H1 (cell line): ENCODE measurements around the gene VGLL4. TPM values are rescaled to one million over a fixed set of nuclear protein-coding genes. Genes with fewer than 3 reads are reported as not detected.

Experiments
- CTCF ChIA-PET: fragments of 300-600 bp; sonication (Branson Sonifier 250); formaldehyde crosslinking; loops from one replicate; lab custom pipeline; 2021; ENCODE audit not compliant: partially characterized antibody; lab: Charles Lee
- POLR2A ChIA-PET: fragments of 300-600 bp; sonication (Branson Sonifier 250); formaldehyde crosslinking; loops from one replicate; lab custom pipeline; 2021; ENCODE audit warnings: inconsistent platforms; ENCODE audit not compliant: partially characterized antibody; lab: Charles Lee
- DNase-seq, 2 experiments: peaks; one replicate each; pipeline versions ENCODE4 v3.0.0 to v3.0.0-alpha.2; 2010 to 2022; ENCODE audit warnings: low spot score in 2 of 2, low read depth in 1 of 2, mixed read lengths in 1 of 2
- FAIRE-seq: peaks from 2 replicates; lab custom pipeline; 2011; peaks lifted over from hg19 to GRCh38; lab: Jason Lieb, UNC
- H2AFZ ChIP-seq: 2 replicates; pipeline ENCODE4 v1.8.1; 2012; ENCODE audit warnings: low read length, inconsistent platforms
- H2AK5ac ChIP-seq: 2 replicates; pipeline ENCODE4 v1.6.1; 2013; ENCODE audit warnings: low read depth, low read length
- H2BK120ac ChIP-seq: replicated peaks from 2 replicates; pipeline ENCODE3; 2013; ENCODE audit warnings: low read depth, low read length, inconsistent platforms
- H2BK12ac ChIP-seq: 2 replicates; pipeline ENCODE4 v1.6.1; 2013; ENCODE audit warnings: low read depth, low read length
- H2BK15ac ChIP-seq: 2 replicates; pipeline ENCODE4 v1.6.1; 2013; ENCODE audit warnings: low read length
- H2BK20ac ChIP-seq: 2 replicates; pipeline ENCODE4 v1.6.1; 2013; ENCODE audit warnings: low read length
- H2BK5ac ChIP-seq: 2 replicates; pipeline ENCODE4 v1.6.1; 2013; ENCODE audit warnings: low read depth, low read length
- H3K14ac ChIP-seq: 2 replicates; pipeline ENCODE4 v1.6.1; 2013; ENCODE audit warnings: inconsistent platforms; ENCODE audit not compliant: insufficient read length
- H3K18ac ChIP-seq: 2 replicates; pipeline ENCODE4 v1.6.1; 2013; ENCODE audit warnings: low read length; ENCODE audit errors: extremely low read depth
- H3K23ac ChIP-seq: 2 replicates; pipeline ENCODE4 v1.6.1; 2013; ENCODE audit warnings: inconsistent platforms; ENCODE audit not compliant: insufficient read length
- H3K23me2 ChIP-seq: 2 replicates; pipeline ENCODE4 v1.6.1; 2013; ENCODE audit warnings: low read depth, low read length
- H3K27ac ChIP-seq: 2 replicates; pipeline ENCODE4 v1.6.1; 2011; ENCODE audit warnings: low read depth, low read length, inconsistent platforms
- H3K27me3 ChIP-seq, 4 experiments: replicated peaks in 1 of 4; 1 replicate in 1 of 4; 2 replicates in 3 of 4; pipeline versions ENCODE4 v1.6.1 to v1.8.1; 2011 to 2013; ENCODE audit warnings: low read length in 3 of 4, mild to moderate bottlenecking in 3 of 4, inconsistent platforms in 2 of 4, mixed read lengths in 2 of 4, moderate library complexity in 1 of 4; ENCODE audit not compliant: control insufficient read depth in 3 of 4, insufficient read depth in 3 of 4; ENCODE audit errors: extremely low read depth in 1 of 4
- H3K36me3 ChIP-seq, 4 experiments: 2 replicates each; pipeline versions ENCODE4 v1.6.1 to v1.8.1; 2011 to 2013; ENCODE audit warnings: mild to moderate bottlenecking in 4 of 4, low read length in 3 of 4, moderate library complexity in 2 of 4, control low read depth in 1 of 4, inconsistent platforms in 1 of 4; ENCODE audit not compliant: insufficient read depth in 4 of 4, control insufficient read depth in 2 of 4
- H3K4ac ChIP-seq: replicated peaks from 2 replicates; pipeline ENCODE3; 2013; ENCODE audit warnings: low read length, low read depth, mixed read lengths, inconsistent platforms; ENCODE audit not compliant: insufficient read length
- H3K4me1 ChIP-seq, 4 experiments: replicated peaks in 1 of 4; 1 replicate in 1 of 4; 2 replicates in 3 of 4; pipeline versions ENCODE4 v1.6.1 to v1.8.1; 2011 to 2013; ENCODE audit warnings: low read length in 3 of 4, inconsistent platforms in 2 of 4, mixed read lengths in 1 of 4; ENCODE audit not compliant: insufficient read depth in 4 of 4, control insufficient read depth in 3 of 4
- H3K4me2 ChIP-seq, 2 experiments: 2 replicates each; pipeline versions ENCODE4 v1.6.1 to v1.8.1; 2011 to 2013; ENCODE audit warnings: low read depth in 2 of 2, low read length in 2 of 2, control low read depth in 1 of 2, inconsistent platforms in 1 of 2, mild to moderate bottlenecking in 1 of 2; ENCODE audit not compliant: insufficient read depth in 1 of 2
- H3K4me3 ChIP-seq, 4 experiments: fragments of 200-600, 300-600 bp in 1 of 4; sonication (generic), shearing (Covaris generic), sonication (Bioruptor Twin) in 1 of 4; 2 replicates each; pipeline versions ENCODE4 v1.5.1 to v1.8.1; 2011 to 2016; ENCODE audit warnings: low read length in 4 of 4, low read depth in 3 of 4, control low read depth in 2 of 4, inconsistent platforms in 2 of 4, mild to moderate bottlenecking in 2 of 4, mixed read lengths in 1 of 4, moderate library complexity in 1 of 4; ENCODE audit not compliant: insufficient read depth in 2 of 4; ENCODE audit errors: extremely low read depth in 1 of 4
- H3K56ac ChIP-seq: replicated peaks from 2 replicates; pipeline ENCODE3; 2013; ENCODE audit warnings: low read depth, mild to moderate bottlenecking, mixed read lengths, low read length, inconsistent platforms; ENCODE audit not compliant: insufficient read length
- H3K79me1 ChIP-seq: 2 replicates; pipeline ENCODE4 v1.6.1; 2013; ENCODE audit warnings: low read depth, low read length, control low read depth
- H3K79me2 ChIP-seq, 2 experiments: 2 replicates each; pipeline versions ENCODE4 v1.6.1 to v1.8.1; 2012 to 2013; ENCODE audit warnings: low read length in 2 of 2, mild to moderate bottlenecking in 2 of 2, inconsistent platforms in 1 of 2; ENCODE audit not compliant: insufficient read depth in 2 of 2, control insufficient read depth in 1 of 2
- H3K9ac ChIP-seq, 4 experiments: replicated peaks in 1 of 4; 1 replicate in 1 of 4; 2 replicates in 3 of 4; pipeline versions ENCODE4 v1.6.1 to v1.8.1; 2011 to 2013; ENCODE audit warnings: low read depth in 3 of 4, low read length in 3 of 4, control low read depth in 2 of 4, mild to moderate bottlenecking in 2 of 4, moderate library complexity in 2 of 4, inconsistent platforms in 1 of 4; ENCODE audit errors: extremely low read depth in 1 of 4
- H3K9me3 ChIP-seq, 2 experiments: 2 replicates each; pipeline versions ENCODE4 v1.6.1 to v1.8.1; 2012 to 2013; ENCODE audit warnings: mild to moderate bottlenecking in 2 of 2, moderate library complexity in 2 of 2, control low read depth in 1 of 2, inconsistent platforms in 1 of 2, low read depth in 1 of 2, low read length in 1 of 2, mixed read lengths in 1 of 2; ENCODE audit not compliant: insufficient read depth in 2 of 2
- H4K20me1 ChIP-seq, 2 experiments: replicated peaks in 1 of 2; 2 replicates each; pipeline versions ENCODE3 to v1.8.1; 2011 to 2013; ENCODE audit warnings: inconsistent platforms in 2 of 2, low read length in 2 of 2, mild to moderate bottlenecking in 1 of 2; ENCODE audit not compliant: insufficient read depth in 2 of 2, control insufficient read depth in 1 of 2
- H4K5ac ChIP-seq: 2 replicates; pipeline ENCODE4 v1.6.1; 2013; ENCODE audit warnings: low read length, low read depth, mixed read lengths, inconsistent platforms; ENCODE audit not compliant: insufficient read length
- H4K8ac ChIP-seq: 2 replicates; pipeline ENCODE4 v1.8.0; 2013; ENCODE audit warnings: mild to moderate bottlenecking, moderate library complexity, low read length, inconsistent platforms; ENCODE audit not compliant: insufficient read depth; ENCODE audit errors: extremely low read depth
- H4K91ac ChIP-seq: replicated peaks from 2 replicates; pipeline ENCODE3; 2013; ENCODE audit warnings: low read length, mixed read lengths, inconsistent platforms; ENCODE audit not compliant: insufficient read length
- ATF2 ChIP-seq: IDR thresholded peaks from 2 replicates; pipeline ENCODE4 v1.6.1; 2012; ENCODE audit warnings: low read length, inconsistent platforms
- ZNF274 ChIP-seq: IDR thresholded peaks from 2 replicates; pipeline ENCODE4 v1.7.0; 2012; ENCODE audit warnings: low read length, borderline replicate concordance; ENCODE audit errors: extremely low read depth
- WGBS, 2 experiments: shearing (Covaris generic) in 1 of 2; methylation state at CpG; one replicate each; pipeline versions ENCODE4 v1.1.6 to v1.1.7; 2013 to 2015; ENCODE audit warnings: low lambda C conversion rate in 2 of 2, mixed read lengths in 2 of 2, inconsistent platforms in 1 of 2, low coverage in 1 of 2, missing lambda C conversion rate in 1 of 2; ENCODE audit not compliant: insufficient replicate concordance in 2 of 2, insufficient coverage in 1 of 2, insufficient read length in 1 of 2; ENCODE audit errors: extremely low coverage in 1 of 2, missing lambda C conversion rate in 1 of 2; 5-methylcytosine and 5-hydroxymethylcytosine counted together
- polyA plus RNA-seq, 7 experiments: library from polyadenylated mRNA; depleted of rRNA in 3 of 7; stranded (reverse) in 5 of 7; unstranded in 2 of 7; fragments of >200 nt in 5 of 7; fragments of 200-250 nt in 2 of 7; gene quantifications; 1 replicate in 5 of 7; 2 replicates in 1 of 7; 4 replicates in 1 of 7; pipeline versions ENCODE4 v1.2.1 to v1.2.3, GENCODE V29; 2011 to 2013; ENCODE audit warnings: missing spikeins in 2 of 7, mixed read lengths in 2 of 7
- total RNA-seq: library from RNA; stranded (reverse); fragmentation: NEBNext Ultra II Directional; extraction: Animal tissue kit (Norgen Biotek cat#: 25700); gene quantifications from 2 replicates; pipeline ENCODE4 v1.2.1, GENCODE V29; 2021

Gene VGLL4
- total and polyA plus RNA-seq, 2 of the 8 experiments (the other 6 are each of a cell fraction or from before 2014, with no cell fraction given), result 45.1 to 50.0 TPM

- H2AK5ac ChIP-seq, result no peak overlapping the region
- H3K4me1 ChIP-seq, result peaks cover 0 to 12% (median 4%) of the 10 kb centered on the region in 4 experiments; a peak in 5 of 7 replicates
- H2BK20ac ChIP-seq, result no peak overlapping the region
- no peaks in the 10 kb centered on the region for H3K36me3 ChIP-seq
- no peak overlapping the region for H3K4me3 ChIP-seq
- H2BK120ac ChIP-seq, result no peak overlapping the region
- peaks cover 4% of the 10 kb centered on the region in 2 experiments; a peak in 1 of 4 replicates for H3K9me3 ChIP-seq
- H3K23ac ChIP-seq, result no peak overlapping the region
- no peak overlapping the region for H3K27ac ChIP-seq
- H3K4ac ChIP-seq, result no peak overlapping the region
- H3K79me1 ChIP-seq, result no peaks in the 10 kb centered on the region
- H4K91ac ChIP-seq, result no peak overlapping the region
- H3K18ac ChIP-seq, result no peak overlapping the region
- no peaks in the 10 kb centered on the region for H4K20me1 ChIP-seq
- no peaks in the 10 kb centered on the region for H3K23me2 ChIP-seq
- H4K5ac ChIP-seq, result no peak overlapping the region
- no peak overlapping the region for H2BK5ac ChIP-seq
- no peak for FAIRE-seq
- H3K9ac ChIP-seq, result no peak overlapping the region
- H2BK15ac ChIP-seq, result no peak overlapping the region
- H2BK12ac ChIP-seq, result no peak overlapping the region
- H2AFZ ChIP-seq, result no peak overlapping the region
- POLR2A ChIA-PET, result no interaction called here
- CTCF ChIA-PET, result interaction anchor here (1.4 kb wide), 1 partner anchor 24 kb away, joined by 4 read pairs; no protein-coding TSS in a partner anchor
- TF ChIP-seq ATF2 (no peak), ZNF274 (no peak)
- H3K79me2 ChIP-seq, result no peaks in the 10 kb centered on the region
- H3K4me2 ChIP-seq, result no peak overlapping the region
- no peak overlapping the region for H3K56ac ChIP-seq
- H4K8ac ChIP-seq, result no peak overlapping the region
- no peak overlapping the region for H3K14ac ChIP-seq
- DNase-seq, result no peak
- WGBS, 2 experiments, result 96% methylated on average over 3 of the region's 3 CpGs; no CpG with 5 or more reads in 1 of the 2 experiments
- H3K27me3 ChIP-seq, result no peaks in the 10 kb centered on the region
Observed at GRCh38 chr3:11513817-11514135, 129.9 kb downstream of the VGLL4 start.
